NCI-H1694 (cell line): ENCODE results near the gene ZNF182.
"Not testable (repeated sequence)": the region's sequence is repeated elsewhere in the genome, so short reads cannot be mapped to it uniquely, and the experiment has no call there.

Source experiments
- DNase-seq: peaks from one replicate; lab custom pipeline; 2025; lab: John Stamatoyannopoulos, UW

The ZNF182 gene

GRCh38 chrX:48001260-48001659 lies 2.5 kb downstream of the ZNF182 start:
- no peak for DNase-seq

GRCh38 chrX:47992669-47993068 lies 11.1 kb downstream of the ZNF182 start:
- no peak for DNase-seq

- no peak for DNase-seq
These were observed 11.8 kb downstream of the ZNF182 start for GRCh38 chrX:47992095-47992380.

- no peak for DNase-seq
These were observed 12.3 kb downstream of the ZNF182 start for GRCh38 chrX:47991263-47992094.

GRCh38 chrX:47976254-47977151 lies 27.3 kb downstream of the ZNF182 start:
- DNase-seq, result no peak

- no peak for DNase-seq
These were observed 30.6 kb downstream of the ZNF182 start for GRCh38 chrX:47973235-47973634.

- DNase-seq, result not testable (repeated sequence)
These were observed 38.3 kb downstream of the ZNF182 start for GRCh38 chrX:47965526-47965925.

- not testable (repeated sequence) for DNase-seq
These were observed 42.0 kb downstream of the ZNF182 start for GRCh38 chrX:47961830-47962229.

- no peak for DNase-seq
These were observed 43.4 kb downstream of the ZNF182 start for GRCh38 chrX:47960406-47960805.

GRCh38 chrX:47958761-47959342 lies 44.9 kb downstream of the ZNF182 start:
- DNase-seq, result no peak

- DNase-seq, result not testable (repeated sequence)
These were observed 45.6 kb downstream of the ZNF182 start for GRCh38 chrX:47958206-47958605.

GRCh38 chrX:47956016-47956415 lies 47.8 kb downstream of the ZNF182 start:
- no peak for DNase-seq

GRCh38 chrX:47955295-47955694 lies 48.5 kb downstream of the ZNF182 start:
- not testable (repeated sequence) for DNase-seq

- no peak for DNase-seq
These were observed 62.4 kb downstream of the ZNF182 start for GRCh38 chrX:47941423-47941822.

- no peak for DNase-seq
These were observed 63.3 kb downstream of the ZNF182 start for GRCh38 chrX:47940448-47940847.

GRCh38 chrX:47936940-47937317 lies 66.9 kb downstream of the ZNF182 start:
- no peak for DNase-seq

GRCh38 chrX:47936224-47936939 lies 67.4 kb downstream of the ZNF182 start:
- DNase-seq, result no peak

GRCh38 chrX:47933946-47934345 lies 69.8 kb downstream of the ZNF182 start:
- no peak for DNase-seq

GRCh38 chrX:47931970-47932369 lies 71.8 kb downstream of the ZNF182 start:
- DNase-seq, result not testable (repeated sequence)

GRCh38 chrX:47927212-47927611 lies 76.6 kb downstream of the ZNF182 start:
- no peak for DNase-seq
